ENCODE results near the gene ATXN7L3. TPM values are rescaled to one million over a fixed set of nuclear protein-coding genes. Genes with fewer than 3 reads are reported as not detected.

Gene ATXN7L3
- total and polyA plus RNA-seq, 9 of the 15 experiments (the other 6 are each of a cell fraction or from before 2014, with no cell fraction given) = 0.62 to 66.1 (median 33.2) TPM

- peak; percentile 17 to 47; a peak in 2 of 4 replicates for TF ChIP-seq MNT (conservative IDR thresholded peaks at IDR 0.05)
- TF ChIP-seq, protein P1, sequence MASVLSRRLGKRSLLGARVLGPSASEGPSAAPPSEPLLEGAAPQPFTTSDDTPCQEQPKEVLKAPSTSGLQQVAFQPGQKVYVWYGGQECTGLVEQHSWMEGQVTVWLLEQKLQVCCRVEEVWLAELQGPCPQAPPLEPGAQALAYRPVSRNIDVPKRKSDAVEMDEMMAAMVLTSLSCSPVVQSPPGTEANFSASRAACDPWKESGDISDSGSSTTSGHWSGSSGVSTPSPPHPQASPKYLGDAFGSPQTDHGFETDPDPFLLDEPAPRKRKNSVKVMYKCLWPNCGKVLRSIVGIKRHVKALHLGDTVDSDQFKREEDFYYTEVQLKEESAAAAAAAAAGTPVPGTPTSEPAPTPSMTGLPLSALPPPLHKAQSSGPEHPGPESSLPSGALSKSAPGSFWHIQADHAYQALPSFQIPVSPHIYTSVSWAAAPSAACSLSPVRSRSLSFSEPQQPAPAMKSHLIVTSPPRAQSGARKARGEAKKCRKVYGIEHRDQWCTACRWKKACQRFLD (CRISPR knock-in tag; IDR thresholded peaks at IDR 0.05) = 0 out of 2 replicates have a peak, but pooled peaks have one; percentile 66
- TF ChIP-seq, protein P2, sequence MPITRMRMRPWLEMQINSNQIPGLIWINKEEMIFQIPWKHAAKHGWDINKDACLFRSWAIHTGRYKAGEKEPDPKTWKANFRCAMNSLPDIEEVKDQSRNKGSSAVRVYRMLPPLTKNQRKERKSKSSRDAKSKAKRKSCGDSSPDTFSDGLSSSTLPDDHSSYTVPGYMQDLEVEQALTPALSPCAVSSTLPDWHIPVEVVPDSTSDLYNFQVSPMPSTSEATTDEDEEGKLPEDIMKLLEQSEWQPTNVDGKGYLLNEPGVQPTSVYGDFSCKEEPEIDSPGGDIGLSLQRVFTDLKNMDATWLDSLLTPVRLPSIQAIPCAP (CRISPR knock-in tag; IDR thresholded peaks at IDR 0.05; ENCODE audit: borderline replicate concordance) = no peak
- TF ChIP-seq CAMTA2 (CRISPR knock-in tag; conservative IDR thresholded peaks at IDR 0.05) = no peak
- TF ChIP-seq MBD2 (IDR thresholded peaks at IDR 0.05; ENCODE audit: borderline replicate concordance, low read depth) = 0 out of 2 replicates have a peak, but pooled peaks have one; percentile 17
- TF ChIP-seq HDAC8 (tag; IDR thresholded peaks at IDR 0.05) = no peak
- TF ChIP-seq, protein P3, sequence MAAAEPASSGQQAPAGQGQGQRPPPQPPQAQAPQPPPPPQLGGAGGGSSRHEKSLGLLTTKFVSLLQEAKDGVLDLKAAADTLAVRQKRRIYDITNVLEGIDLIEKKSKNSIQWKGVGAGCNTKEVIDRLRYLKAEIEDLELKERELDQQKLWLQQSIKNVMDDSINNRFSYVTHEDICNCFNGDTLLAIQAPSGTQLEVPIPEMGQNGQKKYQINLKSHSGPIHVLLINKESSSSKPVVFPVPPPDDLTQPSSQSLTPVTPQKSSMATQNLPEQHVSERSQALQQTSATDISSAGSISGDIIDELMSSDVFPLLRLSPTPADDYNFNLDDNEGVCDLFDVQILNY (CRISPR knock-in tag; IDR thresholded peaks at IDR 0.05) = no peak
- TF ChIP-seq, protein P4, sequence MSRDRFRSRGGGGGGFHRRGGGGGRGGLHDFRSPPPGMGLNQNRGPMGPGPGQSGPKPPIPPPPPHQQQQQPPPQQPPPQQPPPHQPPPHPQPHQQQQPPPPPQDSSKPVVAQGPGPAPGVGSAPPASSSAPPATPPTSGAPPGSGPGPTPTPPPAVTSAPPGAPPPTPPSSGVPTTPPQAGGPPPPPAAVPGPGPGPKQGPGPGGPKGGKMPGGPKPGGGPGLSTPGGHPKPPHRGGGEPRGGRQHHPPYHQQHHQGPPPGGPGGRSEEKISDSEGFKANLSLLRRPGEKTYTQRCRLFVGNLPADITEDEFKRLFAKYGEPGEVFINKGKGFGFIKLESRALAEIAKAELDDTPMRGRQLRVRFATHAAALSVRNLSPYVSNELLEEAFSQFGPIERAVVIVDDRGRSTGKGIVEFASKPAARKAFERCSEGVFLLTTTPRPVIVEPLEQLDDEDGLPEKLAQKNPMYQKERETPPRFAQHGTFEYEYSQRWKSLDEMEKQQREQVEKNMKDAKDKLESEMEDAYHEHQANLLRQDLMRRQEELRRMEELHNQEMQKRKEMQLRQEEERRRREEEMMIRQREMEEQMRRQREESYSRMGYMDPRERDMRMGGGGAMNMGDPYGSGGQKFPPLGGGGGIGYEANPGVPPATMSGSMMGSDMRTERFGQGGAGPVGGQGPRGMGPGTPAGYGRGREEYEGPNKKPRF (IDR thresholded peaks at IDR 0.05; ENCODE audit: low read depth, low read length) = no peak
- TF ChIP-seq DPF2 (IDR thresholded peaks at IDR 0.05) = no peak
- TF ChIP-seq MIER1 (IDR thresholded peaks at IDR 0.05; ENCODE audit: low read depth) = no peak
- TF ChIP-seq, protein P5, sequence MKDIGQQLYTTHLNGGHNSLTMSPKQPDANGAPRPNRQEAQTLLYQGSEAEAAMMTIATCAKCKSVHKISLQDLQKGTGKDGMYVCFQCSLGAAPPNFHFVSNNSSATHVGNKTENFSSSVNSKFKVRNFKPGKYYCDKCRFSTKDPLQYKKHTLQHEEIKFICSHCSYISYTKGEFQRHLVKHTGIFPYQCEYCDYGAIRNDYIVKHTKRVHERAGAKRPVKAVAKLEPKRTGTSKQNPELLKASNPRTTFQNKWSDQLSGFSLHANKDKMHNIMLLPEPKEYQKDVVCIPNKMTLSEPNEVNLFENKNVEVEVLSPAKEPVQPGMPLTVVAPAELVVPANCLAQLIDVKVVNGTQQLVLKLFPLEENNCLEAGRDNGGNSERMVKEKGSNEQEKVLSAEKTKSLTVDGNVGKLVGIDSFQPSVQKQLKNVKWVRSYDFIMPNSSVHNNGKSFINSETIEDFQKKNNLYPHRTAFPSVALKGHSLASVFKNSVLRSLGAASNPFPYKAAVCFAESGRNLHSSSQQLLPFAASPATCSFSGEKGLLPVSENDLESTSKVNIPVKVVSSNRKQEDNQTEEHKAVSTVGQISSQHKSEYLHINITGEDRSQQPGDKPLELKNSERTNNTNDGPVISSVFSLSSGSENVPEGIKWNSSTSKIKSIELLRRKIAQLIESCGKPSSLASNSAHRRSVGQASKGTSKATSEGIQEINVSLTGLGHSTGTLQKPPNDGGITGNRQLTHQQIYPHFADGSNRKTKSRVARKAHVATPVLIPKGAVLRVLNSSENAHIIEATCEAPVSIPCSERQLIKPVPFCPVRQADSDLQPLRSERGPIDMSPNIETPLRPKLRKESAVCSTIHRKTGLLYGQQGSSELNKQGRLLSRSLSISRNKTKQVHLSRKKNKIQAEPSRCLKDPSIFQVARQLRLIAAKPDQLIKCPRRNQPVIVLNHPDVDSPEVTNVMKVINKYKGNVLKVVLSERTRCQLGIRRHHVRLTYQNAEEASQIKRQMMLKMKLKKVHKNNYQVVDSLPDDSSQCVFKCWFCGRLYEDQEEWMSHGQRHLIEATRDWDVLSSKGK (CRISPR knock-in tag; IDR thresholded peaks at IDR 0.05) = no peak
- TF ChIP-seq ZNF274 (IDR thresholded peaks at IDR 0.05; ENCODE audit: borderline replicate concordance, low read depth, low read length) = no peak
- no peak for TF ChIP-seq PTTG1 (tag; IDR thresholded peaks at IDR 0.05; ENCODE audit: low read depth)
- TF ChIP-seq ELK3 (CRISPR knock-in tag; IDR thresholded peaks at IDR 0.05) = no peak
Observed at GRCh38 chr17:44218344-44219107, 18.8 kb upstream of the ATXN7L3 start (continued).

All from K562 (cell line).